ENCODE data around the gene IMMP2L.

DNA sequence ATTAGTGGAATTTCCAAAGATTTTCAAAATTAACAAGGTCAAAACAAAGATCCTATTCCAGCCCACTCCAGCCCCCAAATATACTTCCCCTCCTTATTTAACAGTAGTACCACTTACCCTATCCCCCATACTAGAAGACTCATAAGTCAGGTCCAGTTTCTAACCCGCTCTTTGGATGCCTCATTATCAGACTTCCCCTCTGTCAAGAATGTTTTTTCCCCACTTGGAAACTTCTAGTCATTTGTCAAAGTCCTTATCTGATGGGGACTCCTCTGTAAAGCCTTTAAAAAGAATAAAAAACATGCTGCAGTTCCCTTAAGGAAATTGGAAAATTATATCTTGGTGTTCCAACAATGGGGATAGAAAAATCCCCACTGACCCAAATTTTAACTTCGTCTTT lies 70.1 kb downstream of the IMMP2L start:
- TF ChIP-seq, protein P1, sequence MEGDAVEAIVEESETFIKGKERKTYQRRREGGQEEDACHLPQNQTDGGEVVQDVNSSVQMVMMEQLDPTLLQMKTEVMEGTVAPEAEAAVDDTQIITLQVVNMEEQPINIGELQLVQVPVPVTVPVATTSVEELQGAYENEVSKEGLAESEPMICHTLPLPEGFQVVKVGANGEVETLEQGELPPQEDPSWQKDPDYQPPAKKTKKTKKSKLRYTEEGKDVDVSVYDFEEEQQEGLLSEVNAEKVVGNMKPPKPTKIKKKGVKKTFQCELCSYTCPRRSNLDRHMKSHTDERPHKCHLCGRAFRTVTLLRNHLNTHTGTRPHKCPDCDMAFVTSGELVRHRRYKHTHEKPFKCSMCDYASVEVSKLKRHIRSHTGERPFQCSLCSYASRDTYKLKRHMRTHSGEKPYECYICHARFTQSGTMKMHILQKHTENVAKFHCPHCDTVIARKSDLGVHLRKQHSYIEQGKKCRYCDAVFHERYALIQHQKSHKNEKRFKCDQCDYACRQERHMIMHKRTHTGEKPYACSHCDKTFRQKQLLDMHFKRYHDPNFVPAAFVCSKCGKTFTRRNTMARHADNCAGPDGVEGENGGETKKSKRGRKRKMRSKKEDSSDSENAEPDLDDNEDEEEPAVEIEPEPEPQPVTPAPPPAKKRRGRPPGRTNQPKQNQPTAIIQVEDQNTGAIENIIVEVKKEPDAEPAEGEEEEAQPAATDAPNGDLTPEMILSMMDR (optimal IDR thresholded peaks at IDR 0.05 in 1 of 3, IDR thresholded peaks at IDR 0.05 in 1 of 3, conservative IDR thresholded peaks at IDR 0.05 in 1 of 3; ENCODE audit: extremely low read depth in 1 of 3, insufficient read depth in 2 of 3, low read length in 3 of 3): no peak
- TF ChIP-seq EZH2 (IDR thresholded peaks at IDR 0.05; ENCODE audit: low read length): no peak

Measured in keratinocyte (primary cell).